Activated B cell treated with CpG ODN at 0.5 μM for 24 hours (primary cell): ENCODE results near the gene ADRA2C. TPM values are rescaled to one million over a fixed set of nuclear protein-coding genes. Genes with fewer than 3 reads are reported as not detected.

Experiments used
- ATAC-seq: fragments of 200-7000 bp; cut with Tn5 transposase; one replicate; pipeline ENCODE4 v1.10.0; 2021; ENCODE audit warnings: low read depth, mild to moderate bottlenecking, moderate library complexity
- CTCF ChIA-PET: fragments of 350-600 bp; sonication (Branson Sonifier 250); formaldehyde crosslinking; loops from one replicate; lab custom pipeline; 2021; ENCODE audit warnings: antibody characterized with exemption; lab: Charles Lee
- POLR2A ChIA-PET: fragments of 350-600 bp; sonication (Branson Sonifier 250); formaldehyde crosslinking; loops from one replicate; lab custom pipeline; 2021; ENCODE audit warnings: antibody characterized with exemption; lab: Charles Lee
- DNase-seq: peaks from one replicate; pipeline ENCODE4 v3.0.0; 2022
- H3K27ac Mint-ChIP-seq: one replicate; pipeline ENCODE4 v1.8.0; 2020; ENCODE audit warnings: mixed read lengths
- H3K27me3 Mint-ChIP-seq: one replicate; pipeline ENCODE4 v1.8.0; 2021; ENCODE audit warnings: mixed read lengths
- H3K36me3 Mint-ChIP-seq: one replicate; pipeline ENCODE4 v1.8.0; 2021; ENCODE audit warnings: low read depth, mixed read lengths
- H3K4me1 Mint-ChIP-seq: one replicate; pipeline ENCODE4 v1.8.0; 2021; ENCODE audit warnings: mixed read lengths
- H3K4me3 Mint-ChIP-seq: one replicate; pipeline ENCODE4 v1.8.0; 2020; ENCODE audit warnings: mild to moderate bottlenecking, mixed read lengths
- H3K9me3 Mint-ChIP-seq: one replicate; pipeline ENCODE4 v1.8.0; 2020; ENCODE audit warnings: mixed read lengths
- CTCF ChIP-seq: fragments of 200-600 bp; IDR thresholded peaks from one replicate; pipeline ENCODE4 v1.8.0; 2022; ENCODE audit warnings: antibody characterized with exemption, mild to moderate bottlenecking
- intact Hi-C: fragments of 100-400 bp; cut with micrococcal nuclease; formaldehyde crosslinking; loops from one replicate; pipeline ENCODE4 v1.15.1; 2024
- total RNA-seq: library from RNA; stranded (reverse); gene quantifications from 2 replicates; pipeline ENCODE4 v1.2.3, GENCODE V29; 2022

ADRA2C gene
- total RNA-seq, 1 donor from 2014 or later, result not detected

GRCh38 chr4:3729188-3729881 is 36.9 kb upstream of the ADRA2C start:
- no peak for DNase-seq
- intact Hi-C loops, result no loop called here
- Mint-ChIP-seq H3K27ac (no peak overlapping the region), H3K4me3 (no peak overlapping the region), H3K36me3 (no peaks in the 10 kb centered on the region), H3K9me3 (no peaks in the 10 kb centered on the region), H3K4me1 (no peaks in the 10 kb centered on the region), H3K27me3 (no peaks in the 10 kb centered on the region)
- ChIA-PET CTCF (no interaction called here), POLR2A (no interaction called here)
- no peak for TF ChIP-seq CTCF
- ATAC-seq, result no peak

- intact Hi-C loops, result no loop called here
- Mint-ChIP-seq H3K9me3 (no peaks in the 10 kb centered on the region), H3K36me3 (no peaks in the 10 kb centered on the region), H3K27ac (no peak overlapping the region), H3K4me1 (no peaks in the 10 kb centered on the region), H3K27me3 (no peaks in the 10 kb centered on the region), H3K4me3 (no peak overlapping the region)
- DNase-seq, result no peak
- ChIA-PET CTCF (no interaction called here), POLR2A (no interaction called here)
- no peak for ATAC-seq
- TF ChIP-seq CTCF, result no peak
Observed at GRCh38 chr4:3729882-3730226, 36.3 kb upstream of the ADRA2C start.

- CTCF ChIA-PET, result no interaction called here
- no peaks in the 10 kb centered on the region for H3K9me3 Mint-ChIP-seq
- no peak overlapping the region for H3K27ac Mint-ChIP-seq
- no peak for TF ChIP-seq CTCF
- no peaks in the 10 kb centered on the region for H3K27me3 Mint-ChIP-seq
- ATAC-seq, result no peak
- H3K36me3 Mint-ChIP-seq, result no peaks in the 10 kb centered on the region
- intact Hi-C loops, result no loop called here
- H3K4me3 Mint-ChIP-seq, result no peak overlapping the region
- DNase-seq, result no peak
- no peaks in the 10 kb centered on the region for H3K4me1 Mint-ChIP-seq
- POLR2A ChIA-PET, result no interaction called here
Observed at GRCh38 chr4:3730422-3731190, 35.6 kb upstream of the ADRA2C start.

- Mint-ChIP-seq H3K4me3 (no peak overlapping the region), H3K4me1 (no peaks in the 10 kb centered on the region), H3K27me3 (peaks cover 6% of the 10 kb centered on the region), H3K9me3 (no peaks in the 10 kb centered on the region), H3K27ac (no peak overlapping the region), H3K36me3 (no peaks in the 10 kb centered on the region)
- no peak for TF ChIP-seq CTCF
- intact Hi-C loops, result no loop called here
- DNase-seq (no peak), ATAC-seq (no peak)
- CTCF ChIA-PET, result no interaction called here
- POLR2A ChIA-PET, result no interaction called here
Observed at GRCh38 chr4:3732076-3733028, 33.8 kb upstream of the ADRA2C start.

- no peaks in the 10 kb centered on the region for H3K36me3 Mint-ChIP-seq
- H3K4me3 Mint-ChIP-seq, result no peak overlapping the region
- no peaks in the 10 kb centered on the region for H3K9me3 Mint-ChIP-seq
- H3K27me3 Mint-ChIP-seq, result peaks cover 10% of the 10 kb centered on the region
- no peaks in the 10 kb centered on the region for H3K4me1 Mint-ChIP-seq
- intact Hi-C loops, result no loop called here
- ChIA-PET POLR2A (no interaction called here), CTCF (no interaction called here)
- DNase-seq (no peak), ATAC-seq (no peak)
- TF ChIP-seq CTCF, result no peak
- no peak overlapping the region for H3K27ac Mint-ChIP-seq
Observed at GRCh38 chr4:3733195-3733594, 33.0 kb upstream of the ADRA2C start.
